Dendritic cell treated with granulocyte-macrophage colony-stimulating factor and Interleukin-4, amounts not matched to agents 40 ng/mL and 50 ng/mL, for 4 days (primary cell): ENCODE data around the gene BRINP1.

ENCODE experiments used
- H3K27ac Mint-ChIP-seq: one replicate; pipeline ENCODE4 v1.8.0; 2022; ENCODE audit warnings: mild to moderate bottlenecking, mixed read lengths
- H3K27me3 Mint-ChIP-seq: one replicate; pipeline ENCODE4 v1.8.0; 2022; ENCODE audit warnings: mild to moderate bottlenecking, mixed read lengths
- H3K36me3 Mint-ChIP-seq: one replicate; pipeline ENCODE4 v1.8.0; 2022; ENCODE audit warnings: low read depth, mixed read lengths
- H3K4me1 Mint-ChIP-seq: one replicate; pipeline ENCODE4 v1.8.0; 2022; ENCODE audit warnings: low read depth, mixed read lengths
- H3K4me3 Mint-ChIP-seq: one replicate; pipeline ENCODE4 v1.8.0; 2022; ENCODE audit warnings: mild to moderate bottlenecking, moderate library complexity, mixed read lengths
- H3K9me3 Mint-ChIP-seq: one replicate; pipeline ENCODE4 v1.8.0; 2022; ENCODE audit warnings: mixed read lengths
- intact Hi-C: fragments of 100-400 bp; cut with micrococcal nuclease; formaldehyde crosslinking; loops from one replicate; pipeline ENCODE4 v1.15.0; 2022

BRINP1 gene

DNA sequence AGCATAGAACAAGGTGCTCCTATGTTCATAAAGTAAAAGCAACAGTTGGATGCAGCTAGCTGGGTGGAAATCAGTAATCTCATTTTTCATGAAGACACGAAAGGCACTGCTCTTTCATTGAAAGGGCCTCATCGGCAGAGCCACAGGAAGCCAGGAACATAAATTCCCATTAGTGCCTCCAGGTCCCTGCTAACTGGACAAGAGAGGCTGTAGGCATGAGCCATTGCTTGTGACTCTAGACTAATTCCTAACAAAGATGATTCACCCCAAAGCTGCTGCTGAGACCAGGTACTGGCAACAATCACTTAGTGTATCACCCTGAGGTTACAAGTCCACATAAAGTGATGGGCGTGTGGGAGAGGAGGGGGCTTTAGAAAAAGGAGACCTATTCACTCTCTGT is 141.8 kb downstream of the BRINP1 start:
- Mint-ChIP-seq H3K4me3 (no peak overlapping the region), H3K27ac (no peak overlapping the region), H3K36me3 (no peaks in the 10 kb centered on the region), H3K4me1 (no peaks in the 10 kb centered on the region), H3K9me3 (no peaks in the 10 kb centered on the region), H3K27me3 (no peaks in the 10 kb centered on the region)
- intact Hi-C loops = no loop called here

GRCh38 chr9:119224431-119224830 is 144.8 kb downstream of the BRINP1 start:
- no peak overlapping the region for H3K4me3 Mint-ChIP-seq
- intact Hi-C loops = no loop called here

GRCh38 chr9:119221276-119221675 is 148.0 kb downstream of the BRINP1 start:
- Mint-ChIP-seq H3K4me3 (no peak overlapping the region), H3K4me1 (no peaks in the 10 kb centered on the region), H3K27me3 (no peaks in the 10 kb centered on the region), H3K27ac (no peak overlapping the region), H3K36me3 (no peaks in the 10 kb centered on the region), H3K9me3 (no peaks in the 10 kb centered on the region)
- intact Hi-C loops = no loop called here

More at GRCh38 chr9:119224431-119224830, 144.8 kb downstream of the BRINP1 start:
- Mint-ChIP-seq H3K27ac (no peak overlapping the region), H3K27me3 (no peaks in the 10 kb centered on the region), H3K36me3 (no peaks in the 10 kb centered on the region), H3K4me1 (no peaks in the 10 kb centered on the region), H3K9me3 (no peaks in the 10 kb centered on the region)

DNA sequence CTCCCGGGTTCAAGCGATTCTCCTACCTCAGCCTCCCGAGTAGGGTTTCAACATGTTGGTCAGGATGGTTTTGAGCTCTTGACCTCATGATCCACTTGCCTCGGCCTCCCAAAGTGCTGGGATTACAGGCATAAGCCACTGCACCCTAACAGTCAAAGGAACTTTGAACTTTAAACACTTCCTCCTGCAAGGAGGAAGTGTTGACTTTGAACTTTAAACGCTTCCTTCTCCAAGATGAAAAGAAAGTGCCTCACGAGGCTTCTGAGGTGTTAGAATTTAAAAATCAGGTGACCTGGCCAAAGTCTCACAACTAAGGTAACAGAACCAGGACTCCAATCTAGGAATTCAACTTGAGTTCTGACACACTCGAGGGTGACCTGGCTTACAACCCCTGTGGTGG is 150.9 kb downstream of the BRINP1 start:
- intact Hi-C loops = no loop called here
- no peak overlapping the region for H3K4me3 Mint-ChIP-seq

GRCh38 chr9:119216651-119217331 is 152.4 kb downstream of the BRINP1 start:
- H3K9me3 Mint-ChIP-seq = no peaks in the 10 kb centered on the region
- H3K4me3 Mint-ChIP-seq = no peak overlapping the region
- H3K27ac Mint-ChIP-seq = no peak overlapping the region
- intact Hi-C loops = no loop called here
- H3K4me1 Mint-ChIP-seq = no peaks in the 10 kb centered on the region
- H3K36me3 Mint-ChIP-seq = no peaks in the 10 kb centered on the region
- no peaks in the 10 kb centered on the region for H3K27me3 Mint-ChIP-seq

More for the DNA sequence above, 150.9 kb downstream of the BRINP1 start:
- Mint-ChIP-seq H3K27me3 (no peaks in the 10 kb centered on the region), H3K9me3 (no peaks in the 10 kb centered on the region), H3K27ac (no peak overlapping the region), H3K36me3 (no peaks in the 10 kb centered on the region), H3K4me1 (no peaks in the 10 kb centered on the region)

GRCh38 chr9:119215651-119216050 is 153.6 kb downstream of the BRINP1 start:
- no peaks in the 10 kb centered on the region for H3K36me3 Mint-ChIP-seq
- intact Hi-C loops = no loop called here
- H3K4me1 Mint-ChIP-seq = no peaks in the 10 kb centered on the region
- H3K9me3 Mint-ChIP-seq = no peaks in the 10 kb centered on the region
- no peaks in the 10 kb centered on the region for H3K27me3 Mint-ChIP-seq
- H3K27ac Mint-ChIP-seq = no peak overlapping the region
- no peak overlapping the region for H3K4me3 Mint-ChIP-seq

GRCh38 chr9:119213471-119213870 is 155.8 kb downstream of the BRINP1 start:
- Mint-ChIP-seq H3K36me3 (no peaks in the 10 kb centered on the region), H3K27me3 (no peaks in the 10 kb centered on the region), H3K4me1 (no peaks in the 10 kb centered on the region), H3K27ac (no peak overlapping the region), H3K9me3 (no peaks in the 10 kb centered on the region), H3K4me3 (no peak overlapping the region)
- intact Hi-C loops = no loop called here

- Mint-ChIP-seq H3K27me3 (no peaks in the 10 kb centered on the region), H3K36me3 (no peaks in the 10 kb centered on the region)
- intact Hi-C loops = no loop called here
Measured at GRCh38 chr9:119197893-119198607, 171.2 kb downstream of the BRINP1 start.

DNA sequence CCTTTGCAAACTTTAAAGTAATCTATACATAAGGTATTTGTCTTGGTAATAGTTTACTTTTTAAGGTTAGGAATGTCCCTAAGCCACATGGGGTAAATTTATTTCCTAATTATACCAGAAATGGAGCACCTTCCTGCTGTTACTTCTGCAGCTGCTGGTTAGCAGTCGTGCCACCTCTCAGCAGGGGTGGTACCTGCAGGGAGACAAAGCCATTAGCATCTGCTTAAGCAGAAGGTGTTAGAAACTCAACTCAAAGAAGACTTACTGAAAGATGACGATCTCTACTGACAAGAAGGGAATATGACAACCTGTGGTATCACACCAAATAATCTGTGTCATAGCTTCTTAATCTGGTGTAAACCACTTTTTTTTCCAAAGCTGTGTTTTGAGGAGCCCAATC is 173.7 kb downstream of the BRINP1 start:
- Mint-ChIP-seq H3K27ac (no peak overlapping the region), H3K27me3 (no peaks in the 10 kb centered on the region), H3K9me3 (no peaks in the 10 kb centered on the region), H3K4me3 (no peak overlapping the region), H3K4me1 (no peaks in the 10 kb centered on the region), H3K36me3 (no peaks in the 10 kb centered on the region)
- intact Hi-C loops = no loop called here

More at GRCh38 chr9:119197893-119198607, 171.2 kb downstream of the BRINP1 start:
- H3K4me1 Mint-ChIP-seq = no peaks in the 10 kb centered on the region
- no peak overlapping the region for H3K4me3 Mint-ChIP-seq
- H3K27ac Mint-ChIP-seq = no peak overlapping the region
- no peaks in the 10 kb centered on the region for H3K9me3 Mint-ChIP-seq

DNA sequence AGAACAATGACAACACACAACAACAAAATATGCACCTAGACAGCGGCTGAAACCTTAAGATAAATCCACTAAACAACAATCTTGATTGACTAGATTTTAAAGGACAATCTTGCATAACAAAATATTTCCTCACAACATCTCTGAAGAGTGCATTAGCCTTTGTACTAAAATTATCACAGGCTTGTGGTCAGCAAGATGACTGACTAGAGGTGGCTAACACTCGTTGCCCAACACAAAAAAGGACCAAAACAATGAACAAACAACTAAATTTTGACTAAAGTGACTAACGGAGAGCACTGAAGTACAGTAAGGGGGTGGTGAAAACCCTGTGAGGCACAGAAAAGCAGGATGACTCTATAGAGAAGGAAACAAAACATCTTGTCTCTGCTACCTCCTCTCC is 183.9 kb downstream of the BRINP1 start:
- no peak overlapping the region for H3K27ac Mint-ChIP-seq
- no peaks in the 10 kb centered on the region for H3K27me3 Mint-ChIP-seq
- no peak overlapping the region for H3K4me3 Mint-ChIP-seq
- intact Hi-C loops = no loop called here
- no peaks in the 10 kb centered on the region for H3K4me1 Mint-ChIP-seq
- H3K36me3 Mint-ChIP-seq = no peaks in the 10 kb centered on the region
- H3K9me3 Mint-ChIP-seq = peaks cover 17% of the 10 kb centered on the region

DNA sequence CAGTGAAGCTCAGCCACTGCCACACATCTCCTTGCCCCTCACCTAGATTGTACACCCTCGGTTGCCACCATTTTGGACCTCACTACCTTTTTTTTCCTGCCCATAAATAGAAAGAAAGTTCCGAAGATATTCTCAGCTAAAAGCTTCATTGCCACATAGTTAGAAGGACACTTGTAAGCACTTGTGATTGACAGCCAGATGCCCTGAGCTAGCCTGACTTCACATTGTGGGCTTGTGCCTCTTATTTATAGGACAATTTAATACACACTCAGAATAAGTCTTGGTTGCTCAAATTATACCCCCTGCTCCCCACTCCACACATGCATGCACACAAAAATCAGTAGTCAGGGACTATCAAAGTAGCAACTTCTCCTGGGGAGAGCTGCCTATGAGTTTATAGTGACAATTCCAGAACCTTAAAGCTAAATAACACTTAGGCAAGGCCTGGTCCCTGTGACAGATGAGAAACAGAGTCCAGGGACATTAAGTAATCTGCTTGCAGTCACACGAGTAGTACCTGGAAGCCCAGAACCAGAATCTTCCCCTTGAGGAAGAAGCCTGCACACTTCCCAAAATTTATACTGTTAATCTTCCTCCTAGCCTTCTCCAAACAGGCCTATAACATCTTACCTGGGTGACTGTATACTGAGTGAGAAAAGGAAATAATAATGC is 184.8 kb downstream of the BRINP1 start:
- H3K27me3 Mint-ChIP-seq = no peaks in the 10 kb centered on the region
- peaks cover 17% of the 10 kb centered on the region for H3K9me3 Mint-ChIP-seq
- intact Hi-C loops = no loop called here
- no peaks in the 10 kb centered on the region for H3K36me3 Mint-ChIP-seq
- H3K4me1 Mint-ChIP-seq = no peaks in the 10 kb centered on the region
- H3K4me3 Mint-ChIP-seq = no peak overlapping the region
- no peak overlapping the region for H3K27ac Mint-ChIP-seq

- no peak overlapping the region for H3K27ac Mint-ChIP-seq
- H3K9me3 Mint-ChIP-seq = peaks cover 2% of the 10 kb centered on the region
- no peaks in the 10 kb centered on the region for H3K27me3 Mint-ChIP-seq
- no peaks in the 10 kb centered on the region for H3K4me1 Mint-ChIP-seq
- H3K36me3 Mint-ChIP-seq = no peaks in the 10 kb centered on the region
- H3K4me3 Mint-ChIP-seq = no peak overlapping the region
- intact Hi-C loops = no loop called here
Measured at GRCh38 chr9:119181561-119181960, 187.7 kb downstream of the BRINP1 start.

- intact Hi-C loops = no loop called here
- Mint-ChIP-seq H3K4me3 (no peak overlapping the region), H3K36me3 (no peaks in the 10 kb centered on the region), H3K27me3 (no peaks in the 10 kb centered on the region), H3K4me1 (no peaks in the 10 kb centered on the region), H3K9me3 (peaks cover 2% of the 10 kb centered on the region), H3K27ac (no peak overlapping the region)
Measured at GRCh38 chr9:119180897-119181296, 188.3 kb downstream of the BRINP1 start.

DNA sequence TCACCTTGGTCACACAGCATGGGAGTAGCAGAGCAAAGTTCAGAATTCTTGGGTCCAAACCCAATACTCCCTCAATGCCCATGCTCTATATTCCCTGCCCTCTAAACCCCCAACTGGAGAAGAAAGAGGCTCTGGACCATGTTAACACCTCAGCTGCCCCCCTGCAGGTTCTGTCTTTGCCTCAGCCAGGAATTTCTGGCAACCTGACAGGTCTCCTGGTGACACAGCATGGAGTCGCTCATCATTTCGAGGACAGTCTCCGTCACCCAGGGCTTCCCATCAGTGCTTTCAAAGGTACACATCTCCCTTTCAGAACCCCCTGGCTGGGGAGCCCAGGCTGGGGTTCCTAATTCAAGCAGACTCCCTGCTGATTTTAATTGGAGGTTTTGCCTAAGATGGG is 189.5 kb downstream of the BRINP1 start:
- Mint-ChIP-seq H3K27me3 (no peaks in the 10 kb centered on the region), H3K9me3 (peaks cover 8% of the 10 kb centered on the region), H3K4me1 (no peaks in the 10 kb centered on the region), H3K36me3 (no peaks in the 10 kb centered on the region), H3K4me3 (no peak overlapping the region), H3K27ac (no peak overlapping the region)
- intact Hi-C loops = no loop called here
